NCI-H2081 treated with DMSO at 0.1 percent for 48 hours (cell line): ENCODE results near the gene RSBN1.

Source experiments
- DNase-seq: peaks from one replicate; lab custom pipeline; 2025; lab: John Stamatoyannopoulos, UW

RSBN1 gene

DNA sequence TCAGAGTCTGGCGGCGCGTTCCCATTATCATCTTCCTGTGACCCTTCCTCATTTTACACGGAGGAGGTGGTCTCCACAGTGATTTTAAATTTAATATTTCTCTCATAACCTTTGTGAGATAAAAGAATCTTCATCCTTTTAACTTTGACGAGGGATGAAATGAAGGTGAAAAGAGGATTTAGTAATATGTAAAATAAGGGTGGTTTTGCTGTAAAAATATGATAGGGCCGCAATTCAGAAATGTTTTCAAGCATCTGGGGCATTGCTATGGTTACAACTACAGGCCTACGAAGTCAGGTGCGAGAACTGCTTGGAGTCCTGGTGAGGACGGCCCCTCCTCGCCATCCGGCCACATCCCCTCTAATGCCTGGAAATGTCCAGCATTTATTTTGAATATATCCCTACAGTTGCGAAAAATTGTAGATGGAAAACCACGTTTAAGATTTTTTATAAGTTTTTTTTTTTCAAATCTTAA lies 422 bp upstream of the RSBN1 start:
- DNase-seq: no peak

DNA sequence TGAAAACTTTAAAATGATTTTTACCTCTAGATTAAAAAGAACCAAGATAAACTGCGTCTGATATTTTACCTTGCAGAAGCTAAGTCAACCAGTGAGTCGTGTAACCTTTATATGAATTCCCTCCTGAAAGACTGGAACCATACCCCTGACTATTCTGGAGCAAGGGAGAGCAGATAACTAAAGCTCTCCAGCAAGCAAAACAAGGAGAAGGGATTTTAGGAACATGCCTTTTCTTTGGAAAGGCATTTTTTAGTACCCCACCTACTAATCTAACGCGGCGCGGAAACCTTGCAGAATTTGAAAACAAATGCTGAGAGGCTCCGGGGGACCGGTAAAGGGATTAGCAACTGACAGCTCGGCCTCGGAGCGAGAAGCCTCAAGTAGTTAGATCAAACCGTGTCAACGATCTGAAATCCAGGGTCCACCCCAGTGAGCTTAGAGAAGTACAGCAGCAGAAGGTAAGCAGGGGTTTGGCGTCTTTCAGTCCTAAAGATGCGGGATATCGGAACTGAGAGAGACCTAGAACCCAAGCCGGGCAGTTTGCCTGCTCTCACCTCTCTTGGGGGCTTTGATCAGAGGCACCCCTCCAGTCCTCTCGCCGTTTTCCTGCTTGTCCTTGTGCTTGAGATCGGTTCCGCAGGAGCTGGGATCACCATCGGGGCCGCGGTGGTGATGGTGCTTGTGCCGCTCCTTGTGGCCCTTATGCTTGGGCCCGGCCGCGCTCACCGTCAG lies 954 bp downstream of the RSBN1 start:
- DNase-seq: no peak

DNA sequence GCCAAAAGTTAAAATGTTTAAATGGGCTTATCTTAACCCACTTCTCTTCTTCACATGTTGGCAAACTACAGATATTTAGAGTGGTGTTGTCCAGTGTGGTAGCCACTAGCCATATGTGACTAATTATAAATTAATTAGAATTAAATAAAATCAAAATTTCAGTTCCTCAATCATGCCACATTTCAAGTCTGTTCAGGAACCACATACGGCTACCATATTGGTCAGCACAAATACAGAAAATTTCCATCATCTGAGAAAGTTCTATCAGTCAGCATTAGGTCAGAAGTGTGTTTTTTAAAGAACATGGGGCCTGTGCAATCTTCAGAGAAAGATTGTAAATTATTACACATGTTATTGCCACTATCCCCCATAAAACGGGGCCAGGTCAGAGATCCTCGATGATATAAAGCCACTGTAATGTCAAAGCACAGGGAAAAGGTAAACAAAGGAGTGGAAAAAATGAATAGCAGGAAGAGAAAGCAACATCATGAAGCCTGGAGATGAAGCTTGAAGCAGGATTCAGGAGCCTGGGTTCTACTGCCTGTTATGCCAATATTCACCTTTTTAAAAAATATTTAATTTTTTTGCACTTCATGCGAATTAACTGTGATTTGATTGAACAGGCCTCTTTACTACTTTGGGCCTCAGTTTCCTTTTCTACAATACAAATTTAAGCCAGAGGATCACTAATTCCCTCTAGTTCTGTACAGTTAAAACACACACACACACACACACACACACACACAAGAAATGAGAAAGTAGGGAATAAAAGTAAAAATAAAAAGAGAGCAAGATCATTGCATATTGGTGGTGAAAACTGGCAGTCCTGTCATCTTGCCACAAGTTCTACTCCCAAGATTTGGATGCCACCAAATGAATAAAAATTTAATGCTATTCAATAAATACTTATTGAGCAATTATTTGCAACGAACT lies 2.3 kb downstream of the RSBN1 start:
- DNase-seq: no peak

DNA sequence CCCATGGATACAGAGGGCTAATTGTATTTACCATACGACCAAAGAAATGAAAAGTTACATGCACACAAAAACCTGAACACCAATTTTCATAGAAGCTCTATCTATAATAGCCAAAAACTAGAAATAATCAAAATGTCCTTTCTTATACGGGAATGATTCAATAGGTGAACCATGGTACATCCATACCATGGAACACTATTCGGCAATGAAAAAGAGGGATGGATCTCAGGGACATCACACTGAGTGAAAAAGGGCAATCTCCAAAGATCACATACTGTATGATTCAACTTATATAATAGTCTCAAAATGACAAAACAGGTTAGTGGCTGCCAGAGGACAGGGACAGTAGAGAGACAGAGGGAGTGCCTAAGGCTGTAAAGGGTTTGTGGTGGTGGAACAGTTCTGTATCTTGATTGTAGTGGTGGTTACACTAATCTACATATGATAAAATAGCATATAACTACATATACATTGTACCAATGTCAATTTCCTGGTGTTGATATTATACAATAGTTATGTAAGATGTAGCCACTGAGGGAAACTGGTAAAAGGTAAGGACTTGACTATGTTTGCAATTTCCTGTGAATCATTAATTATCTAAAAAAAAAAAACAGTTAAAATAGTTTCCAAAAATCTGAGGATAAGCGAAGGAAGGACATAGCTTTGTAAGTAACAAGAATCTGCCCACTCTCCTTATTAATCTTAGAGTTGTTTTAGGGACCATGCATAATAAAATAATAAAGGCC lies 3.7 kb downstream of the RSBN1 start:
- DNase-seq: no peak

DNA sequence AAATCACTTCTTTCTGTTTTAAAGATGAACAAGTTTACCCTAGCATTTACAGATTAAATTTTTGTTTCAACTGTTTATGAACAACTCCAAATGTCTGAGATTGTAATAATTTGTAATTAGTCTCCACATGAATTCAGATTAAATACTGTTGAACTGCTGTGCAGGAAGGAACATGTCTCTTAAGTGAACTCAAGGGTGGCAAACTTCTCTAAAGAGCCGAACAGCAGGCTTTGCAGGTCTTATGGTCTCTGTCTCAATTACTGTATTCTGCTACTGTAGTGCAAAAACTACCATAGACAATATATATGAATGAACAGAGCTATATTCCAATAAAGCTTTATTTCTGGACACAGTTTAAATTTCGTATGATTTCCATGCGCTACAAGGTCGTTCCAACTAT lies 6.6 kb downstream of the RSBN1 start:
- DNase-seq: no peak

DNA sequence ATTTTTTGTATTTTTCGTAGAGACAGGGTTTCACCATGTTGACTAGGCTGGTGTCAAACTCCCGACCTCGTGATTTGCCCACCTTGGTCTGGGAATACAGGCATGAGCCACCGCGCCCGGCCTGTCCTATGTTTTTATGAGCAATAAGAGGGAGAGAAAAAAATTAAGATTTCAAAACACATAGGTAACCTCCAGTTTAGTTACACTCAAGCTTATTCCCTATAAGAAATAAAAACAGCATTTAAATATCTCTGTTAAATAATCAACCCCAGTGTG lies 7.1 kb downstream of the RSBN1 start:
- DNase-seq: no peak

DNA sequence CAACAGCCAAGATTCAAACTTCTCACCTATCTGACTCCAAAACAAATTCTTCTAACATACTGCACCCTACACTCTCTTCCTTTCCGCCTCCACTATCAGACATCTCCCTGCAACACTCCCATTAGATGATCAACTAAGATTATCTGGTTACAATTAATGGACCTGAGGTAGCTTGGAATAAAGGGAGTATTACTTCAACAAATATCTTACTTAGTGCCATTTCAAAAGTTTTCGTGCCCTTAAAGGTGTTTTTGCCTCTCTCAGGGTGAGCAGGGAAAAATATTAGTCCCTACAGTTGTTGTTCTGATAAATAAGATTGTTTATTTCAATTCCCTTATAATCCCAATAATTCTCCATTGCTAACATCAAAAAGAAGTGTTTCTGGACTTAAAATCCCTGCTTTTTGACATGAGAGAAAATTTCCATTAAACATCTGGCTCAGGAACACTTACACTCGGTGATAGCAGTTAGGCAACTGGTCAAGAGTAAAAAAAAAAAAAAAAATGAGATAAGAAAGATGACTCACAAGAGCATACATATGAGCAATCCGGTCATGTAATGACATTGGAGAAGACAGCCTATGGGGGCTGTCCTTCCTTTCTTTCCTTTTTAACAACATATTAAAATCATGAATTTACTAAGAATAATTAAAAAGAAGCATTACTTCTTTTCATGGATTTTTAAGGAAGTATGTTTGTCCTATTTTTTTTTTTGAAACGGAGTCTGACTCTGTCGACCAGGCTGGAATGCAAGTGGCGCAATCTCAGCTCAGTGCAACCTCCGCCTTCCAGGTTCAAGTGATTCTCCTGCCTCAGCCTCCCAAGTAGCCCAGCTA lies 7.6 kb downstream of the RSBN1 start:
- no peak for DNase-seq

DNA sequence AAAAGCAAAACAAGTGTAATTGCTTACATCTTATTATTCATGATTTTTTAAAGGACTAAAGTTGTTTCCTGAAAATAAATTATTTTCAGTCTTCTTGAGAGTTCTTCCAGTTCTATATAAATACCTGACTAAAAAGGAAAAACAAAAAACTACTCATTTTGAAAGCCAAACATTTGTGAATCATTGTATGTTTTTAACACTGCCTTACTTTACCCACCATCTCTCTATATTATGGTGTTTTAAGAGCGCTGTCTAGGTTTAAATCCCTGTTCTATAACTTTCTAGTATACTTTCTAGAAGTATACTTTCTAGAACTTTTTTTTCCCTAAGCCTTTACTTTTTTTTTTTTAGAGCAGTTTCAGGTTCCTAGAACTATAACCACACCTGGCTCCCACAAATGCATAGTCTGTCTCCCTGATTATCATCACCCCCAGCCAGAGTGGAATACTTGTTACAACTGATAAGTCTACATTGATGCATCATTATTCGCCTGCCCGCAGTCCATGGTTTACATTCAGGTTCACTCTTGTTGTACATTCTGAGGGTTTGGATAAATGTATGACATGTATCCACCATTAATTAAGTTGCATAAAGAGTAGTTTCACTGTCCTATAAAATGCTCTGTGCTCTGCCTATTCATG lies 9.8 kb downstream of the RSBN1 start:
- no peak for DNase-seq

DNA sequence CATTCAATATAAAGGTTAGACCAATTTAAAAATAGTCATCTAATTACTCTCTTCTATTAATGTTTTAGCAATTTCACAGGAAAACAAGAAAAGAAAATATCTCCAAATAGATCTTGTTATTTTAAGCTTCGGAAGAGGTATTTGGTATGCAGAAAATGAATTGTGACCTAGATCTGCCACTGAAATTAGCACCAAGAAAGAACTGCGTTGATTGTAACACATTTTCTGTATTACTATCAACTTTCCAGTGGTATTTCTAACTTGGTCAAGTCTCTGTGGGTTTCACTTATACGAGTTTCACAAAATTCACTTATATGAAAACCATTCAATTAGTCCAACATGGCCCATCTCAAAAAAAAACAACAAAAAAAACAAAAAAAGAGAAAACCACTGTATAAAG lies 11.8 kb downstream of the RSBN1 start:
- DNase-seq: no peak

DNA sequence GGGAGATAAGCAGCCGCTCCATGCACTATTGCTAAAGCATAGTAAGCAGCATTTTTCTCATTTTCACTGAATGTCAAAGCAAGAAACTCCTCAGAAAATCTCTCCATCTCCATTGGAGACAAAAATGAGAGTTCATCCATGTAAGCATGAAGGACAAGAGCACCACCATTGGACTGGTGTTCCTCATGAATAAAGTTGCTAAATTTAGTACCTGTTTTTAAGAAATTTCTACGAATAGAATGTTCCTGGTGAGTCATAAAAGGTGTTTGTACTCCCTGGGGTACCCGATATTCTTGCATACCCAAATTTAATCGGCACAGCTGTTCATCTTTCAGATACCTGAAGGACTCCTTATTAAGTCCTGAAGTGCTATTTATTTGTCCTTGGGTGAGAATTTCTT lies 14.8 kb downstream of the RSBN1 start:
- no peak for DNase-seq

DNA sequence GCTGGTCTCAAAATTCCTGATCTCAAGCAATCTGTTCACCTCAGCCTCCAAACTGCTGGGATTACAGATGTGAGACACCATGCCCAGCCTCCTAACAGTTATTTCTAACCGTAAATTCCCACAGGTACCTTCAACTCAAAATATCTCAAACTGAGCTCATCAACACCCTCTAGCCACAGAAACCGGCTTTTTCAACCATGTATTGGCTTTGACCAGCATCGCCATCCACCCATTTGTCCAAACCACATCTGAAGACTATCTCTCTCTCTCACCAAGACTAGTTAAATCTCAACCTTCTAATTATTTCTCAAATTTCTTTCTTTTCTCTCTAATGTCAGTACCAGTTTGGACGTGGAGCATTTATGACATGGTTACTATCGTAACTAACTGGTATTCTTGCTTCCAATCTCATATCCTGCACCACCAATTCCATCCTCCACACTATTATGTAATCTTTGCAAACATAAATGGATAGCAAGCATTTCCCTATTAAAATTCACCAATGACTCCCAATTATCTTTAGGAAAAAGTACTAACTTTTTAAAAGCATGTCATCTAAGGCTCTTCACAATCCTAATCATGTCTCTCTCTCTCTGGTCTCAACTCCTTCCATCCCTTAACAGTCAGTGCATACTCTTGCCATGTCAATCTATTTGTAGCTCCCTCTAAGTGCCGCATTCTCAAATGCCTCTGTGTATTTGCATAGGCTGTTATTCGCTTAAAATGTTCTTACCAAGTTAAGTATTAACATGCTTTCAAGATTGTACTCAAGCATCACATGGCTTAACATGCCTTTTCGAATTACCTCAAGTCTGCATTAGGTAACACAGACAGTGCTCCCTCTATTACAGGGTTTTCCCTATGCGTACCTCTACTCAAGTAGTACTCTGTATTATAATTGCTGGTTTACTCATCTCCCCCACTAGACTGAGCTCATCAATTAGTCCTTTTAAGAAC lies 18.1 kb downstream of the RSBN1 start:
- no peak for DNase-seq

DNA sequence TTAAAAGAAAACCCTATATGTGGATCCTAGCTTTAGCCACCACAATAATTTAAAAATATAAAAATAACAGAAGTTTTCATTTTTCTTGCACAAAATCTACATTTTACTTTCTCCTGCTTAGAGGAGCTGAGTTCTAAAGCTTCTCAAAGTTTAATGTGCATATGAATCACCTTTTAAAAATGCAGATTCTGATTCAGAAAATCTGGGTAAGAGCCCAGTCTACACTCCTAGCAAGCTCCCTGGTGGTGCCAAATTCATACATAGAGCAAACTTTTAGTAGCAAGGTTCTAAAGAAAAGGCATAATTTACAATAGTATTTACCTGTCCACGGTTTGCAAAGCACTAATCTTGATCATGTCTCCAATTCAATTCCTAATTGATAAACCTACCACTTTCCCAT lies 19.3 kb downstream of the RSBN1 start:
- no peak for DNase-seq

DNA sequence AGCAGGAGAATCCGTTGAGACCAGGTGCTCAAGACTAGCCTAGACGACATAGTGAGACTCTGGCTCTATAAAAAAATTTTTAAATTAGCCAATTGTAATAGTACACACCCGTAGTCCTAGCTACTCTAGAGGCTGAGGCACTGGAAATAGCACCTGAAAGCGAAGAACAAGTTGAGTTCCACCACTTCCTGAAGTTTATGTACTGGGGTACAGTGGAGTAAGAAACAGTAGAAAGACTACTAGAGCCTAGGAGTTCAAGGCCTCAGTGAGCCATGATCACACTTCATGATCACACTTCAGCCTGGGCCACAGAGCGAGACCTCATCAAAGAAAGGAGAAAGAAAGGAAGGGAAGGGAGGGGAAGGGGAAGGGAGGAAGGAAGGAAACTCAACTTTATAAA lies 19.8 kb downstream of the RSBN1 start:
- no peak for DNase-seq

DNA sequence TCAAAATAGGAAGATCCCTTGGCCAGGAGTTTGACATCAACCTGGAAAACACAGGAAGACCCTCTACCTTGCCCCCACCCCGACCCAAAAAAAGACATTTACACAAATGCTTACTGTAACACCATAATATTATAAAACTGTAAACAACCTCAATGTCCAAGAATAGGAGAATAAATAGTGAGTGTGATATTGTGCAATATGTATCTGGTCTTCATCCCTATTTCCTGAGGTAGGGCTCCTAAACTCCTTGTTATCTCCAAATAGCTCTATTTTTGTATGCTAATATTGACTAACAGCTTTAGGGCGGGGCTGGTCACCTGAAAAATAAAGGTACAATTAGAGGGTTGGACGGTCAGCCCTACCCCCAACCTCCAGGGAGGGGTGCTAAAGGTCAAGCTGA lies 23.5 kb downstream of the RSBN1 start:
- DNase-seq: no peak

DNA sequence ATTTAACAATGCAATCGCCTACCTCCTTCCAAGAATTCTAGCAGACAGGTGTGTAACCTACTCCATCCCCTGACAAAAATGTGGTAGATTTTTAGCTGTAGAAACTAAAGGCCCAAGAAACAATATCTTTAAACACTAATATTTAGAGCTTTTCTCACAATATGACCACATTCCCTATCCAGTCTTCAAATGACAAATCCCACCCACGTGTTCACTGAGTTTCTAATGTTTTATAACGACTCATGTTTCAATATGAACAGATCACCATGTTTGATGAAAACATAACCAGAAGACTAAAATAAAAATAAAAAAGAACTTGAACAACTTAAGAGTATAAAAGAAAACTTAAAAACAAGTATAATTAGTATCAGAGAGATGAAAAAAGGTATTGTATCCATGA lies 24.6 kb downstream of the RSBN1 start:
- DNase-seq: no peak

DNA sequence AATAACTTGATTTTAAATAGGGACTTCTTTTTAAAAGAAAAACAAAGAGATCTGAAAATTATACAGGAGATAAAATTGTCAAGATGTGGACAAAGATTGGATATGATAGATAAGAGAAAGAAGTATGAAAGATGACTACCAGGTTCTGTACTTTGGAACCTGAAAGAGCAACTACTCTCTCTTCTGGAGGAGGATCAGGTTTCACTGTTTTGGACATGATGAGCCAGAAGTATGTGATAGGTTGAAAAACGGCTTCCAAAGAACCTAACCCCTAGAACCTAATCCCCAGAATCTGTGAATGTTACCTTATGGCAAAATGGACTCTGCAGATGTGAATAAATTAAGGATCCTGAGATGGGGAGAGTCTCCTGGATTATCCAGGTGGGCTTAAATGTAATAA lies 26.2 kb downstream of the RSBN1 start:
- DNase-seq: no peak

DNA sequence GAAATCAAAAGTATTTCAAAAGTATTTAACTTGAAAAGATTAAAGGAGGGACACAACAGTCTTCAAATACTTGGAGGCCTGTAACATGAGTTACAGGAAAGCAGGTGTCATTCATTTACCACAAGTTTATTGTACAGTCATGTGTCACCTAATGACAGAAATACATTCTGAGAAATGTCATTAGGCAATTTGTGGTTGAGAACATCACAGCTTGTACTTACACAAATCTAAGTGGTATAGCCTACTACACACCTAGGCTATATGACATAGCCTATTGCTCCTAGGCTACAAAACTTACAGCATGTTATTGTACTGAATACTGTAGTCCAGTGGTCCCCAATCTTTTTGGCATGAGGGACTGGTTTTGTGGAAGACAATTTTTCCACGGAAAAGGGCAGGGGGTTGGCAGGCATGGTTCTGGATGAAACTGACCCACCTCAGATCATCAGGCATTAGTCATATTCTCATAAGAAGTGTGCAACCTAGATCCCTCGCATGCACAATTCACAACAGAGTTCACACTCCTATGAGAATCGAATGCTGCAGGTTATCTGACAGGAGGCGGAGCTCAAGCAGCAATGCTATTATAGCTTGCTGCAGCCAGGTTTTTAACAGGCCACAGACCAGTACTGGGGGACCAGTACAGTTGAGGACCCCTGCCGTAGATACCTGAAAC lies 28.0 kb downstream of the RSBN1 start:
- no peak for DNase-seq

DNA sequence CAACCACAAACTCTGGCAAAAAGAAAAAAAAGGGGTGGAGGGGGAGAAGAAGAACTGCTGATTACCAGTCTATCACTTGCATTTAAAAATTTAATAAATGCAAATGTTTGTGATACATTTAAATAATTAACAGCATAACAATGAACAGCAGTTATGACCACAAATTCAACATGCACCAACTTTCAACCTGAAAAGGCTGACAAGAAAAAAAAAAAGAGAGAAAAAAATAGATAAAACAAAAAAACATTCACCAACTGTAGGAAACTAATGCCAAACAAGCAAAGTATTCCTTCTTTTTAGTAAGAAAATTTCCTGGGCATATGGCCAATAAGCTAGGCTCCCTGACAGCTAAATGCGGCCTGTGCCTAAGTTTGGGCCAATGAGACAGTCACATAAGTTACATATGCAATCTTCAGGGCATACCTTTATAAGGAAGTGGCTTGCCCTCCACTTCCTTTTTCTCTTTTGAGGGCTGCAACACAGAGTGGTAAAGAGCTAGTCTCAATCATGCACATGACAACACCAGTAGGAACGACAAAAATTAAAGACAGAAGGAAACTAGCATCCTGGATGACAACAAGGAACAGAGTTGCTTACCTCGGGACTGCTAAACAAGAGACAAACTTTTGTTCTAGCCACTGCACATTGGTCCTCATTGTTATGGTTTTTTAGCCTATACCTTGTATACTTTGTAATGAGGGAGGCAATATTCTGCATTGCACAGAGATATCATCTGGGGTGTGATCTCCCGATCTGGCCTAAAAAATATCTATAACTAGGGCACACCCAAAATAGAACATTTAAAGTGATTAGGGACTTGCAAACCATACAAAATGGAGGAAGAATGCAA lies 28.8 kb downstream of the RSBN1 start:
- DNase-seq: no peak

DNA sequence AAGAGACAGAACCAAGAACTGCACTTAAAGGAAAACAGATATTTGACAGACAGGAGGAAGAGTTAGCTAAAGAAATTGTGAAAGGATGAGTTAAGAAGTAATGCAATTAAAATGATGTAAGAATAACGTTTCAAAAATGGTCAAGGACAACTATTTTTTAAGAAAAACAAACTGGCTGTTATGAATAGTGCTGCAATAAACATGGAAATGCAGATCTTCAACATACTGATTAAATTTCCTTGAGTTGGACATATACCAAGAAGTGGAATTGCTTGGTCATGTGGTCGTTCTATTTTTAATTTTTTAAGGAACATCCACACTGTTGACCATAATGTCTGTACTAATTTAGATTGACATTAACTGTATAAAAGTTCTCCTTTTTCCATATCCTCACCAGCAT lies 29.9 kb downstream of the RSBN1 start:
- DNase-seq: no peak
